SK-N-SH treated with all-trans-retinoic acid at 6 μM for 48 hours (cell line): Measurements from ENCODE around the gene EPHA6.

Experiments used
- ARNTL ChIP-seq: fragments of 450-650 bp; formaldehyde crosslinking; IDR thresholded peaks from 2 replicates; pipeline ENCODE4 v1.5.0; 2020; ENCODE audit warnings: low read depth, mild to moderate bottlenecking, moderate library complexity, borderline replicate concordance
- ZFP3 ChIP-seq: fragments of 250-450 bp; sonication (Bioruptor Pico); IDR thresholded peaks from 2 replicates; pipeline ENCODE4 v1.5.0; 2020; ENCODE audit warnings: mild to moderate bottlenecking, moderate library complexity
- ZNF8 ChIP-seq: fragments of 450-650 bp; formaldehyde crosslinking; IDR thresholded peaks from 2 replicates; pipeline ENCODE4 v1.5.0; 2020; ENCODE audit warnings: mild to moderate bottlenecking, moderate library complexity

- TF ChIP-seq ZFP3 (CRISPR knock-in tag) (no peak), ARNTL (CRISPR knock-in tag) (no peak), ZNF8 (CRISPR knock-in tag) (no peak)
These were observed 181.6 kb downstream of the EPHA6 start for GRCh38 chr3:96996009-96996408.
